Mesothelial cell of epicardium (in vitro differentiated cells): ENCODE data around the gene SRD5A3. TPM values are rescaled to one million over a fixed set of nuclear protein-coding genes. Genes with fewer than 3 reads are reported as not detected.

Experiments used
- DNase-seq, 2 experiments: peaks; one replicate each; pipeline ENCODE4 v3.0.0; 2021; ENCODE audit warnings: low spot score in 2 of 2; ENCODE audit not compliant: unreplicated experiment in 2 of 2
- H3K27ac Mint-ChIP-seq: 2 replicates; pipeline ENCODE4 v1.8.0; 2021; ENCODE audit warnings: mixed read lengths
- H3K27me3 Mint-ChIP-seq: 2 replicates; pipeline ENCODE4 v1.8.0; 2021; ENCODE audit warnings: low read depth, mixed read lengths
- H3K36me3 Mint-ChIP-seq: 2 replicates; pipeline ENCODE4 v1.8.0; 2021; ENCODE audit warnings: mixed read lengths
- H3K4me1 Mint-ChIP-seq: 2 replicates; pipeline ENCODE4 v1.8.0; 2021; ENCODE audit warnings: mixed read lengths
- H3K4me3 Mint-ChIP-seq: 2 replicates; pipeline ENCODE4 v1.8.0; 2021; ENCODE audit warnings: mild to moderate bottlenecking, moderate library complexity, mixed read lengths
- H3K9me3 Mint-ChIP-seq: 2 replicates; pipeline ENCODE4 v1.8.0; 2021; ENCODE audit warnings: mixed read lengths
- total RNA-seq: library from RNA; stranded (reverse); gene quantifications from 3 replicates; pipeline ENCODE4 v1.2.1, GENCODE V29; 2021
- TF ChIP-seq, protein P1 (sequence below): fragments of 200-600 bp; sonication (generic); IDR thresholded peaks from one replicate; pipeline ENCODE4 v1.5.0; 2021; ENCODE audit warnings: antibody characterized with exemption; ENCODE audit not compliant: unreplicated experiment

Gene SRD5A3
- total RNA-seq, 1 donor from 2014 or later, result 17.5 TPM

GRCh38 chr4:55363691-55364351 is 17.8 kb downstream of the SRD5A3 start:
- no peak overlapping the region for H3K4me3 Mint-ChIP-seq
- H3K27me3 Mint-ChIP-seq, result no peaks in the 10 kb centered on the region
- H3K36me3 Mint-ChIP-seq, result peaks cover 12% of the 10 kb centered on the region
- H3K4me1 Mint-ChIP-seq, result no peaks in the 10 kb centered on the region
- TF ChIP-seq, protein P1, sequence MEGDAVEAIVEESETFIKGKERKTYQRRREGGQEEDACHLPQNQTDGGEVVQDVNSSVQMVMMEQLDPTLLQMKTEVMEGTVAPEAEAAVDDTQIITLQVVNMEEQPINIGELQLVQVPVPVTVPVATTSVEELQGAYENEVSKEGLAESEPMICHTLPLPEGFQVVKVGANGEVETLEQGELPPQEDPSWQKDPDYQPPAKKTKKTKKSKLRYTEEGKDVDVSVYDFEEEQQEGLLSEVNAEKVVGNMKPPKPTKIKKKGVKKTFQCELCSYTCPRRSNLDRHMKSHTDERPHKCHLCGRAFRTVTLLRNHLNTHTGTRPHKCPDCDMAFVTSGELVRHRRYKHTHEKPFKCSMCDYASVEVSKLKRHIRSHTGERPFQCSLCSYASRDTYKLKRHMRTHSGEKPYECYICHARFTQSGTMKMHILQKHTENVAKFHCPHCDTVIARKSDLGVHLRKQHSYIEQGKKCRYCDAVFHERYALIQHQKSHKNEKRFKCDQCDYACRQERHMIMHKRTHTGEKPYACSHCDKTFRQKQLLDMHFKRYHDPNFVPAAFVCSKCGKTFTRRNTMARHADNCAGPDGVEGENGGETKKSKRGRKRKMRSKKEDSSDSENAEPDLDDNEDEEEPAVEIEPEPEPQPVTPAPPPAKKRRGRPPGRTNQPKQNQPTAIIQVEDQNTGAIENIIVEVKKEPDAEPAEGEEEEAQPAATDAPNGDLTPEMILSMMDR, result no peak
- H3K27ac Mint-ChIP-seq, result no peak overlapping the region
- H3K9me3 Mint-ChIP-seq, result no peaks in the 10 kb centered on the region
- no peak for DNase-seq

GRCh38 chr4:55364691-55365344 is 18.8 kb downstream of the SRD5A3 start:
- H3K27me3 Mint-ChIP-seq, result no peaks in the 10 kb centered on the region
- no peak overlapping the region for H3K27ac Mint-ChIP-seq
- H3K36me3 Mint-ChIP-seq, result peaks cover 17% of the 10 kb centered on the region
- no peaks in the 10 kb centered on the region for H3K9me3 Mint-ChIP-seq
- TF ChIP-seq, protein P1, result no peak
- no peak for DNase-seq
- H3K4me1 Mint-ChIP-seq, result no peaks in the 10 kb centered on the region
- no peak overlapping the region for H3K4me3 Mint-ChIP-seq

DNA sequence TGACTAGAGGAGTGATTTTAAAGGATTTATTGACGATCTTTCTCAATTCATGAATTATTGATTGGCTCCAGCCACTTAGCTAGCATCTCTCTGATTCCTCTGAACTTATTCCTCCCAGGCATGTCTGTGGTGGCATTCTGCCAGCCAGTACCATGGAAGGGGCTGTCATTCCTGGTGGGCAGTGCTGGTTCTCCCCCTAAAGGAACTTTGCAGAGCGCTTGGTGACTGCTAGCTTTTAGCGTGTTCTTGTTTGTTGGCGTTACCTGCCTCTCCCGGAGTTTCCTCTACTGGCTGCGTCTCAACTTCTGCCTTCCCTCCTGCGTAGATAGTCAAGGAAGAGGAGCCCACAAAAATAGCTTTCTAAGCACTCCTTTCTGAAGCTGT is 19.3 kb downstream of the SRD5A3 start:
- H3K27me3 Mint-ChIP-seq, result no peaks in the 10 kb centered on the region

GRCh38 chr4:55366621-55367020 is 20.6 kb downstream of the SRD5A3 start:
- no peak overlapping the region for H3K4me3 Mint-ChIP-seq
- no peaks in the 10 kb centered on the region for H3K4me1 Mint-ChIP-seq
- TF ChIP-seq, protein P1, result no peak
- peaks cover 21% of the 10 kb centered on the region for H3K36me3 Mint-ChIP-seq
- DNase-seq, result no peak
- no peak overlapping the region for H3K27ac Mint-ChIP-seq
- H3K27me3 Mint-ChIP-seq, result no peaks in the 10 kb centered on the region
- no peaks in the 10 kb centered on the region for H3K9me3 Mint-ChIP-seq

More for the DNA sequence above, 19.3 kb downstream of the SRD5A3 start:
- no peak overlapping the region for H3K4me3 Mint-ChIP-seq
- H3K9me3 Mint-ChIP-seq, result no peaks in the 10 kb centered on the region
- no peak for DNase-seq
- no peak overlapping the region for H3K27ac Mint-ChIP-seq
- no peaks in the 10 kb centered on the region for H3K4me1 Mint-ChIP-seq
- TF ChIP-seq, protein P1, result no peak
- peaks cover 21% of the 10 kb centered on the region for H3K36me3 Mint-ChIP-seq

- no peaks in the 10 kb centered on the region for H3K9me3 Mint-ChIP-seq
- H3K36me3 Mint-ChIP-seq, result peaks cover 19% of the 10 kb centered on the region
- H3K4me1 Mint-ChIP-seq, result no peaks in the 10 kb centered on the region
- no peak overlapping the region for H3K27ac Mint-ChIP-seq
- H3K4me3 Mint-ChIP-seq, result no peak overlapping the region
- H3K27me3 Mint-ChIP-seq, result no peaks in the 10 kb centered on the region
- TF ChIP-seq, protein P1, result no peak
- no peak for DNase-seq
These were observed 21.2 kb downstream of the SRD5A3 start for GRCh38 chr4:55367084-55367722.
